Loucy (cell line): Measurements from ENCODE around the gene BBX.
A peak's percentile ranks its signal among the peaks of the same experiment; 100 is the strongest.

Source experiments
- H2AFZ ChIP-seq: fragments of 200-600 bp; sonication (generic); 2 replicates; pipeline ENCODE4 v1.6.0; 2016; ENCODE audit warnings: antibody characterized with exemption, mild to moderate bottlenecking, low read length, moderate library complexity
- H3F3A ChIP-seq: fragments of 200-600 bp; 2 replicates; pipeline ENCODE4 v1.6.0; 2016; ENCODE audit warnings: antibody characterized with exemption, low read depth, mild to moderate bottlenecking
- H3K27me3 ChIP-seq: fragments of 200-600 bp; sonication (generic); 2 replicates; pipeline ENCODE4 v1.6.1; 2014; ENCODE audit warnings: low read length, mild to moderate bottlenecking; ENCODE audit not compliant: insufficient read depth, poor library complexity, severe bottlenecking
- H3K36me3 ChIP-seq: fragments of 200-600 bp; sonication (generic); 2 replicates; pipeline ENCODE4 v1.6.1; 2016; ENCODE audit warnings: low read length; ENCODE audit not compliant: insufficient read depth
- H3K4me1 ChIP-seq: fragments of 200-600 bp; sonication (generic); 2 replicates; pipeline ENCODE4 v1.5.1; 2014; ENCODE audit warnings: low read length, mild to moderate bottlenecking; ENCODE audit not compliant: insufficient read depth, poor library complexity, severe bottlenecking
- H3K4me2 ChIP-seq: fragments of 200-600 bp; sonication (generic); 2 replicates; pipeline ENCODE4 v1.6.0; 2014; ENCODE audit warnings: antibody characterized with exemption, low read length, low read depth, mild to moderate bottlenecking; ENCODE audit not compliant: poor library complexity, severe bottlenecking
- H3K4me3 ChIP-seq: fragments of 200-600 bp; sonication (generic); 2 replicates; pipeline ENCODE4 v1.5.1; 2014; ENCODE audit warnings: low read length, mild to moderate bottlenecking, mixed read lengths; ENCODE audit not compliant: poor library complexity, severe bottlenecking
- H3K79me2 ChIP-seq: fragments of 200-600 bp; sonication (generic); 2 replicates; pipeline ENCODE4 v1.6.1; 2014; ENCODE audit warnings: low read length; ENCODE audit not compliant: insufficient read depth
- H3K9ac ChIP-seq: fragments of 200-600 bp; sonication (generic); 2 replicates; pipeline ENCODE4 v1.6.0; 2014; ENCODE audit warnings: mild to moderate bottlenecking, low read depth, low read length, moderate library complexity; ENCODE audit not compliant: poor library complexity, severe bottlenecking
- H3K9me2 ChIP-seq: fragments of 200-600 bp; sonication (generic); replicated peaks from 2 replicates; pipeline ENCODE4 v1.6.1; 2016; ENCODE audit warnings: low read depth, low read length, mixed read lengths
- H3K9me3 ChIP-seq: fragments of 200-600 bp; sonication (generic); 2 replicates; pipeline ENCODE4 v1.6.1; 2014; ENCODE audit warnings: mild to moderate bottlenecking, antibody characterized with exemption, low read length, low read depth; ENCODE audit not compliant: insufficient read depth
- H4K20me1 ChIP-seq: fragments of 200-600 bp; sonication (generic); 2 replicates; pipeline ENCODE4 v1.6.0; 2014; ENCODE audit warnings: antibody characterized with exemption, low read length, mild to moderate bottlenecking; ENCODE audit not compliant: insufficient read depth, poor library complexity, severe bottlenecking
- CTCF ChIP-seq: fragments of 200-600 bp; sonication (generic); conservative IDR thresholded peaks from 2 replicates; pipeline ENCODE4 v1.5.1; 2014; ENCODE audit warnings: mild to moderate bottlenecking, antibody characterized with exemption, low read length
- EZH2phosphoT487 ChIP-seq: fragments of 200-600 bp; IDR thresholded peaks from 2 replicates; pipeline ENCODE4 v1.6.1; 2018; ENCODE audit warnings: antibody characterized with exemption, mild to moderate bottlenecking, moderate library complexity, borderline replicate concordance

Gene BBX

GRCh38 chr3:107660306-107660976 is 137.7 kb downstream of the BBX start:
- no peak for TF ChIP-seq EZH2phosphoT487
- TF ChIP-seq CTCF: peak; percentile 87
- Histone ChIP-seq H4K20me1 (peaks cover 16% of the 10 kb centered on the region), H3K9me3 (no peaks in the 10 kb centered on the region), H3F3A (no peaks in the 10 kb centered on the region), H3K4me2 (no peak overlapping the region), H3K4me1 (no peaks in the 10 kb centered on the region), H3K9ac (no peak overlapping the region), H2AFZ (no peak overlapping the region), H3K9me2 (no peaks in the 10 kb centered on the region), H3K79me2 (peaks cover 10% of the 10 kb centered on the region; the same call in 1 of the 2 replicates), H3K27me3 (no peaks in the 10 kb centered on the region), H3K4me3 (no peak overlapping the region), H3K36me3 (peaks cover 5% of the 10 kb centered on the region; the same call in 1 of the 2 replicates)

GRCh38 chr3:107661447-107662123 is 138.8 kb downstream of the BBX start:
- Histone ChIP-seq H3K9me2 (no peaks in the 10 kb centered on the region), H3K4me2 (no peak overlapping the region), H4K20me1 (peaks cover 16% of the 10 kb centered on the region), H3K4me3 (no peak overlapping the region), H3K36me3 (peaks cover 5% of the 10 kb centered on the region; the same call in 1 of the 2 replicates), H3K27me3 (no peaks in the 10 kb centered on the region), H3K9ac (no peak overlapping the region), H3F3A (no peaks in the 10 kb centered on the region), H3K9me3 (no peaks in the 10 kb centered on the region), H3K4me1 (no peaks in the 10 kb centered on the region), H2AFZ (no peak overlapping the region), H3K79me2 (peaks cover 18% of the 10 kb centered on the region; the same call in 1 of the 2 replicates)
- TF ChIP-seq EZH2phosphoT487 (no peak), CTCF (no peak)

- Histone ChIP-seq H3K4me3 (no peak overlapping the region), H3K79me2 (peaks cover 21% of the 10 kb centered on the region; the same call in 1 of the 2 replicates), H3K36me3 (peaks cover 5% of the 10 kb centered on the region; the same call in 1 of the 2 replicates), H3K9me3 (no peaks in the 10 kb centered on the region), H3K9me2 (no peaks in the 10 kb centered on the region), H3K4me1 (no peaks in the 10 kb centered on the region), H3K9ac (no peak overlapping the region), H3F3A (no peaks in the 10 kb centered on the region), H4K20me1 (peaks cover 16% of the 10 kb centered on the region), H3K4me2 (no peak overlapping the region), H3K27me3 (no peaks in the 10 kb centered on the region), H2AFZ (no peak overlapping the region)
- no peak for TF ChIP-seq CTCF
- TF ChIP-seq EZH2phosphoT487: no peak
Measured at GRCh38 chr3:107662124-107662507, 139.4 kb downstream of the BBX start.
